H1 (cell line): Measurements from ENCODE around the gene CCDC106. TPM values are rescaled to one million over a fixed set of nuclear protein-coding genes. Genes with fewer than 3 reads are reported as not detected.

Source experiments
- CTCF ChIA-PET: fragments of 300-600 bp; sonication (Branson Sonifier 250); formaldehyde crosslinking; loops from one replicate; lab custom pipeline; 2021; ENCODE audit not compliant: partially characterized antibody; lab: Charles Lee
- POLR2A ChIA-PET: fragments of 300-600 bp; sonication (Branson Sonifier 250); formaldehyde crosslinking; loops from one replicate; lab custom pipeline; 2021; ENCODE audit warnings: inconsistent platforms; ENCODE audit not compliant: partially characterized antibody; lab: Charles Lee
- DNase-seq, 2 experiments: peaks; one replicate each; pipeline versions ENCODE4 v3.0.0 to v3.0.0-alpha.2; 2010 to 2022; ENCODE audit warnings: low spot score in 2 of 2, low read depth in 1 of 2, mixed read lengths in 1 of 2
- FAIRE-seq: peaks from 2 replicates; lab custom pipeline; 2011; peaks lifted over from hg19 to GRCh38; lab: Jason Lieb, UNC
- H2AFZ ChIP-seq: 2 replicates; pipeline ENCODE4 v1.8.1; 2012; ENCODE audit warnings: low read length, inconsistent platforms
- H2AK5ac ChIP-seq: 2 replicates; pipeline ENCODE4 v1.6.1; 2013; ENCODE audit warnings: low read depth, low read length
- H2BK120ac ChIP-seq: replicated peaks from 2 replicates; pipeline ENCODE3; 2013; ENCODE audit warnings: low read depth, low read length, inconsistent platforms
- H2BK12ac ChIP-seq: 2 replicates; pipeline ENCODE4 v1.6.1; 2013; ENCODE audit warnings: low read depth, low read length
- H2BK15ac ChIP-seq: 2 replicates; pipeline ENCODE4 v1.6.1; 2013; ENCODE audit warnings: low read length
- H2BK20ac ChIP-seq: 2 replicates; pipeline ENCODE4 v1.6.1; 2013; ENCODE audit warnings: low read length
- H2BK5ac ChIP-seq: 2 replicates; pipeline ENCODE4 v1.6.1; 2013; ENCODE audit warnings: low read depth, low read length
- H3K14ac ChIP-seq: 2 replicates; pipeline ENCODE4 v1.6.1; 2013; ENCODE audit warnings: inconsistent platforms; ENCODE audit not compliant: insufficient read length
- H3K18ac ChIP-seq: 2 replicates; pipeline ENCODE4 v1.6.1; 2013; ENCODE audit warnings: low read length; ENCODE audit errors: extremely low read depth
- H3K23ac ChIP-seq: 2 replicates; pipeline ENCODE4 v1.6.1; 2013; ENCODE audit warnings: inconsistent platforms; ENCODE audit not compliant: insufficient read length
- H3K23me2 ChIP-seq: 2 replicates; pipeline ENCODE4 v1.6.1; 2013; ENCODE audit warnings: low read depth, low read length
- H3K27ac ChIP-seq: 2 replicates; pipeline ENCODE4 v1.6.1; 2011; ENCODE audit warnings: low read depth, low read length, inconsistent platforms
- H3K27me3 ChIP-seq, 4 experiments: replicated peaks in 1 of 4; 1 replicate in 1 of 4; 2 replicates in 3 of 4; pipeline versions ENCODE4 v1.6.1 to v1.8.1; 2011 to 2013; ENCODE audit warnings: low read length in 3 of 4, mild to moderate bottlenecking in 3 of 4, inconsistent platforms in 2 of 4, mixed read lengths in 2 of 4, moderate library complexity in 1 of 4; ENCODE audit not compliant: control insufficient read depth in 3 of 4, insufficient read depth in 3 of 4; ENCODE audit errors: extremely low read depth in 1 of 4
- H3K36me3 ChIP-seq, 4 experiments: 2 replicates each; pipeline versions ENCODE4 v1.6.1 to v1.8.1; 2011 to 2013; ENCODE audit warnings: mild to moderate bottlenecking in 4 of 4, low read length in 3 of 4, moderate library complexity in 2 of 4, control low read depth in 1 of 4, inconsistent platforms in 1 of 4; ENCODE audit not compliant: insufficient read depth in 4 of 4, control insufficient read depth in 2 of 4
- H3K4ac ChIP-seq: replicated peaks from 2 replicates; pipeline ENCODE3; 2013; ENCODE audit warnings: low read length, low read depth, mixed read lengths, inconsistent platforms; ENCODE audit not compliant: insufficient read length
- H3K4me1 ChIP-seq, 4 experiments: replicated peaks in 1 of 4; 1 replicate in 1 of 4; 2 replicates in 3 of 4; pipeline versions ENCODE4 v1.6.1 to v1.8.1; 2011 to 2013; ENCODE audit warnings: low read length in 3 of 4, inconsistent platforms in 2 of 4, mixed read lengths in 1 of 4; ENCODE audit not compliant: insufficient read depth in 4 of 4, control insufficient read depth in 3 of 4
- H3K4me2 ChIP-seq, 2 experiments: 2 replicates each; pipeline versions ENCODE4 v1.6.1 to v1.8.1; 2011 to 2013; ENCODE audit warnings: low read depth in 2 of 2, low read length in 2 of 2, control low read depth in 1 of 2, inconsistent platforms in 1 of 2, mild to moderate bottlenecking in 1 of 2; ENCODE audit not compliant: insufficient read depth in 1 of 2
- H3K4me3 ChIP-seq, 4 experiments: fragments of 200-600, 300-600 bp in 1 of 4; sonication (generic), shearing (Covaris generic), sonication (Bioruptor Twin) in 1 of 4; 2 replicates each; pipeline versions ENCODE4 v1.5.1 to v1.8.1; 2011 to 2016; ENCODE audit warnings: low read length in 4 of 4, low read depth in 3 of 4, control low read depth in 2 of 4, inconsistent platforms in 2 of 4, mild to moderate bottlenecking in 2 of 4, mixed read lengths in 1 of 4, moderate library complexity in 1 of 4; ENCODE audit not compliant: insufficient read depth in 2 of 4; ENCODE audit errors: extremely low read depth in 1 of 4
- H3K56ac ChIP-seq: replicated peaks from 2 replicates; pipeline ENCODE3; 2013; ENCODE audit warnings: low read depth, mild to moderate bottlenecking, mixed read lengths, low read length, inconsistent platforms; ENCODE audit not compliant: insufficient read length
- H3K79me1 ChIP-seq: 2 replicates; pipeline ENCODE4 v1.6.1; 2013; ENCODE audit warnings: low read depth, low read length, control low read depth
- H3K79me2 ChIP-seq, 2 experiments: 2 replicates each; pipeline versions ENCODE4 v1.6.1 to v1.8.1; 2012 to 2013; ENCODE audit warnings: low read length in 2 of 2, mild to moderate bottlenecking in 2 of 2, inconsistent platforms in 1 of 2; ENCODE audit not compliant: insufficient read depth in 2 of 2, control insufficient read depth in 1 of 2
- H3K9ac ChIP-seq, 4 experiments: replicated peaks in 1 of 4; 1 replicate in 1 of 4; 2 replicates in 3 of 4; pipeline versions ENCODE4 v1.6.1 to v1.8.1; 2011 to 2013; ENCODE audit warnings: low read depth in 3 of 4, low read length in 3 of 4, control low read depth in 2 of 4, mild to moderate bottlenecking in 2 of 4, moderate library complexity in 2 of 4, inconsistent platforms in 1 of 4; ENCODE audit errors: extremely low read depth in 1 of 4
- H3K9me3 ChIP-seq, 2 experiments: 2 replicates each; pipeline versions ENCODE4 v1.6.1 to v1.8.1; 2012 to 2013; ENCODE audit warnings: mild to moderate bottlenecking in 2 of 2, moderate library complexity in 2 of 2, control low read depth in 1 of 2, inconsistent platforms in 1 of 2, low read depth in 1 of 2, low read length in 1 of 2, mixed read lengths in 1 of 2; ENCODE audit not compliant: insufficient read depth in 2 of 2
- H4K20me1 ChIP-seq, 2 experiments: replicated peaks in 1 of 2; 2 replicates each; pipeline versions ENCODE3 to v1.8.1; 2011 to 2013; ENCODE audit warnings: inconsistent platforms in 2 of 2, low read length in 2 of 2, mild to moderate bottlenecking in 1 of 2; ENCODE audit not compliant: insufficient read depth in 2 of 2, control insufficient read depth in 1 of 2
- H4K5ac ChIP-seq: 2 replicates; pipeline ENCODE4 v1.6.1; 2013; ENCODE audit warnings: low read length, low read depth, mixed read lengths, inconsistent platforms; ENCODE audit not compliant: insufficient read length
- H4K8ac ChIP-seq: 2 replicates; pipeline ENCODE4 v1.8.0; 2013; ENCODE audit warnings: mild to moderate bottlenecking, moderate library complexity, low read length, inconsistent platforms; ENCODE audit not compliant: insufficient read depth; ENCODE audit errors: extremely low read depth
- H4K91ac ChIP-seq: replicated peaks from 2 replicates; pipeline ENCODE3; 2013; ENCODE audit warnings: low read length, mixed read lengths, inconsistent platforms; ENCODE audit not compliant: insufficient read length
- GTF2F1 ChIP-seq: IDR thresholded peaks from 2 replicates; pipeline ENCODE4 v1.6.1; 2012; ENCODE audit warnings: low read depth, low read length, improper control_type of control experiment, borderline replicate concordance
- NANOG ChIP-seq: IDR thresholded peaks from 2 replicates; pipeline ENCODE4 v1.6.1; 2011; ENCODE audit warnings: low read length, low read depth, mild to moderate bottlenecking, inconsistent platforms; ENCODE audit not compliant: insufficient read depth, poor library complexity, severe bottlenecking
- PHF8 ChIP-seq: fragments of 200-600 bp; sonication (generic); conservative IDR thresholded peaks from 2 replicates; pipeline ENCODE4 v1.7.1; 2012; ENCODE audit warnings: low read depth, mild to moderate bottlenecking, inconsistent platforms, low read length, moderate library complexity
- RNF2 ChIP-seq: fragments of 200-900, 300-1000 bp; sonication (generic); IDR thresholded peaks from 2 replicates; pipeline ENCODE4 v1.7.1; 2016; ENCODE audit warnings: borderline replicate concordance, low read depth, mild to moderate bottlenecking, antibody characterized with exemption, low read length; ENCODE audit not compliant: poor library complexity, severe bottlenecking; ENCODE audit errors: missing control alignments
- SP1 ChIP-seq: IDR thresholded peaks from 2 replicates; pipeline ENCODE4 v1.6.1; 2011; ENCODE audit warnings: low read depth, low read length
- TAF7 ChIP-seq: optimal IDR thresholded peaks from 2 replicates; pipeline ENCODE3; 2011; ENCODE audit warnings: low read depth, mild to moderate bottlenecking, inconsistent platforms, low read length, moderate library complexity, borderline replicate concordance
- TBP ChIP-seq: IDR thresholded peaks from 2 replicates; pipeline ENCODE4 v1.6.1; 2011; ENCODE audit warnings: low read depth, low read length, improper control_type of control experiment
- TEAD4 ChIP-seq: IDR thresholded peaks from 2 replicates; pipeline ENCODE4 v1.6.1; 2012; ENCODE audit warnings: low read depth, low read length, inconsistent platforms, mixed read lengths
- WGBS, 2 experiments: shearing (Covaris generic) in 1 of 2; methylation state at CpG; one replicate each; pipeline versions ENCODE4 v1.1.6 to v1.1.7; 2013 to 2015; ENCODE audit warnings: low lambda C conversion rate in 2 of 2, mixed read lengths in 2 of 2, inconsistent platforms in 1 of 2, low coverage in 1 of 2, missing lambda C conversion rate in 1 of 2; ENCODE audit not compliant: insufficient replicate concordance in 2 of 2, insufficient coverage in 1 of 2, insufficient read length in 1 of 2; ENCODE audit errors: extremely low coverage in 1 of 2, missing lambda C conversion rate in 1 of 2; 5-methylcytosine and 5-hydroxymethylcytosine counted together
- polyA plus RNA-seq, 7 experiments: library from polyadenylated mRNA; depleted of rRNA in 3 of 7; stranded (reverse) in 5 of 7; unstranded in 2 of 7; fragments of >200 nt in 5 of 7; fragments of 200-250 nt in 2 of 7; gene quantifications; 1 replicate in 5 of 7; 2 replicates in 1 of 7; 4 replicates in 1 of 7; pipeline versions ENCODE4 v1.2.1 to v1.2.3, GENCODE V29; 2011 to 2013; ENCODE audit warnings: missing spikeins in 2 of 7, mixed read lengths in 2 of 7
- total RNA-seq: library from RNA; stranded (reverse); fragmentation: NEBNext Ultra II Directional; extraction: Animal tissue kit (Norgen Biotek cat#: 25700); gene quantifications from 2 replicates; pipeline ENCODE4 v1.2.1, GENCODE V29; 2021
- TF ChIP-seq, protein P1 (sequence below), 3 experiments: IDR thresholded peaks; 1 replicate in 2 of 3; 2 replicates in 1 of 3; pipeline versions ENCODE4 v1.5.1 to v1.6.1; 2011; ENCODE audit warnings: low read length in 3 of 3, mild to moderate bottlenecking in 3 of 3, inconsistent platforms in 2 of 3, low read depth in 1 of 3, moderate library complexity in 1 of 3; ENCODE audit not compliant: insufficient read depth in 1 of 3; ENCODE audit errors: control extremely low read depth in 1 of 3

CCDC106 gene
- total and polyA plus RNA-seq, 2 of the 8 experiments (the other 6 are each of a cell fraction or from before 2014, with no cell fraction given) = 12.0 to 20.1 TPM

DNA sequence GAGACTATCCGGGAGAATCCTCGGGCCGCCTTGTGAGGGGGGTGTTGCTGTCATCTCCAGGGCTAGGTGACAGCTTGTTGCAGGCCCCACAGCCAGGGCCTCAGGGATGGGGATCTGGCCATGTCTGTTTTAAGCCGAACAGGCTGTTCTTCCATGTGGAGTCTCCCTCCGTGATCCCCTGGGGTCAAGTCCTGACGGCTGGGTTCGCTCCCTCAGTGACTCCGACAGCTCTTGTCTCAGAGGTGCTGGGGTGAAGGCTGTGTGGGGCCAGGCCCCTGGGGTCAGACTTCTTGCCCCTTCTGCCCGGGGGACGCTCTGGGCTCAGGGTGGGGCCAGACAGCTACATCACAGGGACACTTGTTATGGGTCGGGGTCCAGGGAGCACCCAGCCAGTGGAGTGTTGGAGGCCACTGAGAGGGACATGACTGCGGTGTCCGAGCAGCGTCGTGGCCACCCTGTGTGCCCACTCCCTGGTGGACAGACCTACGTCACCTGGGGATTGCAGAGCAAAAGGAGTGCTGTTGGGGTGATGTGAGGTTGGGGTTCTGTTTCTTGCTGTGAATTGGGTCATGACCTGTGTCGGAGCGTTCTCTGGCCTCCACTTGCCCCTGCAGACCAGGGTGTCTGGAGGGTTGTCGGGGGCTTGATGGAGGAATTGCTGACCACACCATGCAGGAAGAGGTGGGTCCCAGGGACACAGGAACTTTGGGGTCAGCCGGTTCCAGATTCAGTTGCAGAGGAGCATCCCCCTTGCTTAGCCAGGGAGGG lies 48.5 kb downstream of the CCDC106 start:
- H3K4ac ChIP-seq = no peak overlapping the region
- no peak for FAIRE-seq
- no peaks in the 10 kb centered on the region; a peak in 1 of 7 replicates for H3K4me1 ChIP-seq
- H3K9me3 ChIP-seq = peaks cover 0 to 3% of the 10 kb centered on the region in 2 experiments; a peak in 1 of 4 replicates
- no peak overlapping the region for H3K4me2 ChIP-seq
- no peak overlapping the region for H3K27ac ChIP-seq
- H2BK20ac ChIP-seq = no peak overlapping the region
- H2BK15ac ChIP-seq = no peak overlapping the region
- H4K20me1 ChIP-seq = peaks cover 0 to 4% of the 10 kb centered on the region in 2 experiments
- no peak overlapping the region for H3K4me3 ChIP-seq
- no peak overlapping the region for H3K23ac ChIP-seq
- no peaks in the 10 kb centered on the region for H3K27me3 ChIP-seq
- H3K14ac ChIP-seq = no peak overlapping the region
- CTCF ChIA-PET = no interaction called here
- WGBS, 2 experiments = 92% methylated on average over 20 of the region's 20 CpGs; no CpG with 5 or more reads in 1 of the 2 experiments
- no peak overlapping the region for H2BK120ac ChIP-seq
- H4K8ac ChIP-seq = peak overlapping the region; percentile 51; the same call in 1 of the 2 replicates
- no peak overlapping the region for H2AK5ac ChIP-seq
- peaks cover 2 to 27% (median 16%) of the 10 kb centered on the region in 4 experiments; a peak in 6 of 8 replicates for H3K36me3 ChIP-seq
- no peak overlapping the region for H4K91ac ChIP-seq
- H2AFZ ChIP-seq = no peak overlapping the region
- no peak overlapping the region for H2BK12ac ChIP-seq
- no peaks in the 10 kb centered on the region for H3K79me1 ChIP-seq
- DNase-seq = no peak
- no peak overlapping the region for H4K5ac ChIP-seq
- H3K23me2 ChIP-seq = no peaks in the 10 kb centered on the region
- H2BK5ac ChIP-seq = no peak overlapping the region
- H3K9ac ChIP-seq = no peak overlapping the region
- H3K79me2 ChIP-seq = no peaks in the 10 kb centered on the region
- POLR2A ChIA-PET = interaction anchor here (0.6 to 1.6 kb wide), 3 partner anchors 22 to 39 kb away, joined by 3 to 5 read pairs (median 3); partner anchors contain the start of gene EPN1
- no peak overlapping the region for H3K56ac ChIP-seq
- no peak overlapping the region for H3K18ac ChIP-seq
- TF ChIP-seq PHF8 = no peak
- no peak for TF ChIP-seq TEAD4
- TF ChIP-seq, protein P1, sequence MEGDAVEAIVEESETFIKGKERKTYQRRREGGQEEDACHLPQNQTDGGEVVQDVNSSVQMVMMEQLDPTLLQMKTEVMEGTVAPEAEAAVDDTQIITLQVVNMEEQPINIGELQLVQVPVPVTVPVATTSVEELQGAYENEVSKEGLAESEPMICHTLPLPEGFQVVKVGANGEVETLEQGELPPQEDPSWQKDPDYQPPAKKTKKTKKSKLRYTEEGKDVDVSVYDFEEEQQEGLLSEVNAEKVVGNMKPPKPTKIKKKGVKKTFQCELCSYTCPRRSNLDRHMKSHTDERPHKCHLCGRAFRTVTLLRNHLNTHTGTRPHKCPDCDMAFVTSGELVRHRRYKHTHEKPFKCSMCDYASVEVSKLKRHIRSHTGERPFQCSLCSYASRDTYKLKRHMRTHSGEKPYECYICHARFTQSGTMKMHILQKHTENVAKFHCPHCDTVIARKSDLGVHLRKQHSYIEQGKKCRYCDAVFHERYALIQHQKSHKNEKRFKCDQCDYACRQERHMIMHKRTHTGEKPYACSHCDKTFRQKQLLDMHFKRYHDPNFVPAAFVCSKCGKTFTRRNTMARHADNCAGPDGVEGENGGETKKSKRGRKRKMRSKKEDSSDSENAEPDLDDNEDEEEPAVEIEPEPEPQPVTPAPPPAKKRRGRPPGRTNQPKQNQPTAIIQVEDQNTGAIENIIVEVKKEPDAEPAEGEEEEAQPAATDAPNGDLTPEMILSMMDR (IDR thresholded peaks at IDR 0.05; ENCODE audit: control extremely low read depth in 1 of 3, insufficient read depth in 1 of 3, low read depth in 1 of 3, low read length in 3 of 3) = no peak
- TF ChIP-seq SP1 = no peak
- TF ChIP-seq RNF2 = no peak
- no peak for TF ChIP-seq TAF7
- TF ChIP-seq NANOG = no peak
- TF ChIP-seq TBP = no peak
- TF ChIP-seq GTF2F1 = no peak
